Naive B cell (primary cell): ENCODE data around the gene SGMS1. TPM values are rescaled to one million over a fixed set of nuclear protein-coding genes. Genes with fewer than 3 reads are reported as not detected.
"Not testable (repeated sequence)": the region's sequence is repeated elsewhere in the genome, so short reads cannot be mapped to it uniquely, and the experiment has no call there.

Experiments used
- ATAC-seq, 2 donors: fragments of 150-1000 bp; cut with Tn5 transposase; 2 replicates each; pipeline ENCODE4 v1.10.0; 2021; ENCODE audit warnings: low read depth in 2 of 2, mild to moderate bottlenecking in 2 of 2, moderate library complexity in 2 of 2
- DNase-seq: peaks from one replicate; pipeline ENCODE4 v3.0.0; 2022
- H3K27ac Mint-ChIP-seq, 6 donors: one replicate each; pipeline ENCODE4 v1.8.0; 2020 to 2022; ENCODE audit warnings: mild to moderate bottlenecking in 6 of 6, mixed read lengths in 6 of 6, moderate library complexity in 5 of 6, inconsistent platforms in 2 of 6
- H3K27me3 Mint-ChIP-seq, 3 donors: one replicate each; pipeline ENCODE4 v1.8.0; 2021 to 2022; ENCODE audit warnings: mixed read lengths in 3 of 3, mild to moderate bottlenecking in 1 of 3
- H3K36me3 Mint-ChIP-seq, 2 donors: one replicate each; pipeline ENCODE4 v1.8.0; 2020 to 2022; ENCODE audit warnings: mixed read lengths in 2 of 2, inconsistent platforms in 1 of 2, mild to moderate bottlenecking in 1 of 2
- H3K4me1 Mint-ChIP-seq, 3 donors: one replicate each; pipeline ENCODE4 v1.8.0; 2020 to 2022; ENCODE audit warnings: mixed read lengths in 3 of 3, inconsistent platforms in 1 of 3, mild to moderate bottlenecking in 1 of 3, moderate library complexity in 1 of 3
- H3K4me3 Mint-ChIP-seq, 8 donors: one replicate each; pipeline ENCODE4 v1.8.0; 2020 to 2022; ENCODE audit warnings: mild to moderate bottlenecking in 8 of 8, mixed read lengths in 8 of 8, moderate library complexity in 8 of 8, inconsistent platforms in 2 of 8
- H3K9me3 Mint-ChIP-seq, 7 donors: one replicate each; pipeline ENCODE4 v1.8.0; 2020 to 2022; ENCODE audit warnings: mixed read lengths in 7 of 7, mild to moderate bottlenecking in 5 of 7, inconsistent platforms in 2 of 7, moderate library complexity in 1 of 7
- polyA plus RNA-seq, 6 donors: library from polyadenylated mRNA; unstranded; fragments of 300-500 nt; fragmentation: Illumina TruSeq; gene quantifications; one replicate each; pipeline ENCODE4 v1.2.3, GENCODE V29; 2021; ENCODE audit warnings: low read depth in 6 of 6

The SGMS1 gene
- polyA plus RNA-seq, 6 donors from 2014 or later, result 14.2 to 21.7 (median 16.7) TPM

- Mint-ChIP-seq H3K4me3 (no peak overlapping the region), H3K4me1 (peaks cover 56 to 85% (median 82%) of the 10 kb centered on the region in 3 donors), H3K27me3 (no peaks in the 10 kb centered on the region), H3K9me3 (no peaks in the 10 kb centered on the region), H3K36me3 (peaks cover 0 to 9% of the 10 kb centered on the region in 2 donors), H3K27ac (peak overlapping the region in 3 of 6 donors; percentile 41 to 54 (median 43))
- ATAC-seq (no peak), DNase-seq (no peak)
Observed at GRCh38 chr10:50579491-50580261, 44.1 kb downstream of the SGMS1 start.

GRCh38 chr10:50578949-50579348 is 44.8 kb downstream of the SGMS1 start:
- H3K9me3 Mint-ChIP-seq, result no peaks in the 10 kb centered on the region
- ATAC-seq, result no peak
- H3K4me1 Mint-ChIP-seq, result peaks cover 63 to 86% (median 85%) of the 10 kb centered on the region in 3 donors
- peaks cover 0 to 14% of the 10 kb centered on the region in 2 donors for H3K36me3 Mint-ChIP-seq
- peak overlapping the region in 2 of 6 donors; percentile 41 to 79 for H3K27ac Mint-ChIP-seq
- no peaks in the 10 kb centered on the region for H3K27me3 Mint-ChIP-seq
- no peak for DNase-seq
- peak overlapping the region in 1 of 8 donors; percentile 32 for H3K4me3 Mint-ChIP-seq

- DNase-seq, result peak; percentile 1
- Mint-ChIP-seq H3K27ac (peak overlapping the region in 3 of 6 donors; percentile 4 to 78 (median 64)), H3K9me3 (no peaks in the 10 kb centered on the region), H3K4me1 (peaks cover 69 to 91% (median 88%) of the 10 kb centered on the region in 3 donors), H3K36me3 (peaks cover 0 to 10% of the 10 kb centered on the region in 2 donors), H3K4me3 (peak overlapping the region in 6 of 8 donors; percentile 3 to 54 (median 21)), H3K27me3 (no peaks in the 10 kb centered on the region)
- peak; percentile 27 to 69 for ATAC-seq
Observed at GRCh38 chr10:50577681-50578350, 45.9 kb downstream of the SGMS1 start.

GRCh38 chr10:50577010-50577409 is 46.7 kb downstream of the SGMS1 start:
- peak overlapping the region in 3 of 6 donors; percentile 30 to 43 (median 30) for H3K27ac Mint-ChIP-seq
- H3K36me3 Mint-ChIP-seq, result peaks cover 0 to 10% of the 10 kb centered on the region in 2 donors
- H3K4me3 Mint-ChIP-seq, result peak overlapping the region in 4 of 8 donors; percentile 9 to 54 (median 39)
- no peaks in the 10 kb centered on the region for H3K27me3 Mint-ChIP-seq
- ATAC-seq (no peak), DNase-seq (no peak)
- H3K9me3 Mint-ChIP-seq, result no peaks in the 10 kb centered on the region
- H3K4me1 Mint-ChIP-seq, result peaks cover 72 to 91% (median 87%) of the 10 kb centered on the region in 3 donors

GRCh38 chr10:50576245-50576815 is 47.4 kb downstream of the SGMS1 start:
- no peak for ATAC-seq

GRCh38 chr10:50575477-50576244 is 48.1 kb downstream of the SGMS1 start:
- Mint-ChIP-seq H3K27me3 (no peaks in the 10 kb centered on the region), H3K4me1 (peaks cover 72 to 81% (median 81%) of the 10 kb centered on the region in 3 donors), H3K4me3 (peak overlapping the region in 2 of 8 donors; percentile 8 to 21), H3K9me3 (no peaks in the 10 kb centered on the region), H3K27ac (peak overlapping the region in 2 of 6 donors; percentile 48 to 50), H3K36me3 (peaks cover 0 to 10% of the 10 kb centered on the region in 2 donors)
- DNase-seq (no peak), ATAC-seq (no peak)

More at GRCh38 chr10:50576245-50576815, 47.4 kb downstream of the SGMS1 start:
- DNase-seq, result no peak
- Mint-ChIP-seq H3K36me3 (peaks cover 0 to 10% of the 10 kb centered on the region in 2 donors), H3K27ac (peak overlapping the region in 2 of 6 donors; percentile 48 to 50), H3K4me1 (peaks cover 73 to 88% (median 87%) of the 10 kb centered on the region in 3 donors), H3K27me3 (no peaks in the 10 kb centered on the region), H3K9me3 (no peaks in the 10 kb centered on the region), H3K4me3 (no peak overlapping the region)

- Mint-ChIP-seq H3K4me1 (peaks cover 65 to 77% (median 73%) of the 10 kb centered on the region in 3 donors), H3K36me3 (peaks cover 0 to 10% of the 10 kb centered on the region in 2 donors)
Observed at GRCh38 chr10:50574931-50575330, 48.8 kb downstream of the SGMS1 start.

GRCh38 chr10:50574305-50574704 is 49.5 kb downstream of the SGMS1 start:
- no peak for DNase-seq
- H3K27ac Mint-ChIP-seq, result no peak overlapping the region
- H3K4me1 Mint-ChIP-seq, result peaks cover 59 to 72% (median 67%) of the 10 kb centered on the region in 3 donors
- no peak overlapping the region for H3K4me3 Mint-ChIP-seq
- ATAC-seq, result no peak
- no peaks in the 10 kb centered on the region for H3K27me3 Mint-ChIP-seq
- H3K36me3 Mint-ChIP-seq, result peaks cover 0 to 10% of the 10 kb centered on the region in 2 donors
- peaks cover 0 to 1% (median 0%) of the 10 kb centered on the region in 7 donors for H3K9me3 Mint-ChIP-seq

More at GRCh38 chr10:50574931-50575330, 48.8 kb downstream of the SGMS1 start:
- Mint-ChIP-seq H3K27ac (no peak overlapping the region), H3K27me3 (no peaks in the 10 kb centered on the region), H3K4me3 (no peak overlapping the region), H3K9me3 (no peaks in the 10 kb centered on the region)
- ATAC-seq (no peak), DNase-seq (no peak)

- Mint-ChIP-seq H3K27ac (peak overlapping the region in 1 of 6 donors; percentile 41), H3K27me3 (no peaks in the 10 kb centered on the region), H3K9me3 (peaks cover 0 to 1% (median 0%) of the 10 kb centered on the region in 7 donors), H3K36me3 (peaks cover 0 to 10% of the 10 kb centered on the region in 2 donors), H3K4me1 (peaks cover 44 to 57% (median 48%) of the 10 kb centered on the region in 3 donors), H3K4me3 (no peak overlapping the region)
- no peak for ATAC-seq
- DNase-seq, result no peak
Observed at GRCh38 chr10:50572017-50572491, 51.7 kb downstream of the SGMS1 start.

- not testable (repeated sequence) for ATAC-seq, H3K36me3 Mint-ChIP-seq, H3K27me3 Mint-ChIP-seq, DNase-seq, H3K4me3 Mint-ChIP-seq, H3K9me3 Mint-ChIP-seq
- Mint-ChIP-seq H3K4me1 (peaks cover 22 to 31% (median 23%) of the 10 kb centered on the region in 3 donors), H3K27ac (peak overlapping the region in 1 of 6 donors; percentile 61)
Observed at GRCh38 chr10:50568750-50569149, 55.0 kb downstream of the SGMS1 start.

- no peak for ATAC-seq
- no peaks in the 10 kb centered on the region for H3K27me3 Mint-ChIP-seq
- H3K4me3 Mint-ChIP-seq, result no peak overlapping the region
- peaks cover 14 to 24% (median 15%) of the 10 kb centered on the region in 3 donors for H3K4me1 Mint-ChIP-seq
- peaks cover 0 to 6% of the 10 kb centered on the region in 2 donors for H3K36me3 Mint-ChIP-seq
- peaks cover 0 to 1% (median 0%) of the 10 kb centered on the region in 7 donors for H3K9me3 Mint-ChIP-seq
- H3K27ac Mint-ChIP-seq, result no peak overlapping the region
- no peak for DNase-seq
Observed at GRCh38 chr10:50567384-50567783, 56.4 kb downstream of the SGMS1 start.

GRCh38 chr10:50566150-50566549 is 57.6 kb downstream of the SGMS1 start:
- H3K27ac Mint-ChIP-seq, result no peak overlapping the region
- no peaks in the 10 kb centered on the region for H3K27me3 Mint-ChIP-seq
- ATAC-seq, result no peak

More at GRCh38 chr10:50566150-50566549, 57.6 kb downstream of the SGMS1 start:
- Mint-ChIP-seq H3K4me3 (no peak overlapping the region), H3K9me3 (peaks cover 0 to 1% (median 0%) of the 10 kb centered on the region in 7 donors), H3K4me1 (peaks cover 11 to 27% (median 12%) of the 10 kb centered on the region in 3 donors), H3K36me3 (peaks cover 0 to 6% of the 10 kb centered on the region in 2 donors)
- DNase-seq, result no peak
